Neural progenitor cell (in vitro differentiated cells): Measurements from ENCODE around the gene ZNF224. TPM values are rescaled to one million over a fixed set of nuclear protein-coding genes. Genes with fewer than 3 reads are reported as not detected.

ENCODE experiments used
- DNase-seq: peaks from one replicate; pipeline ENCODE4 v3.0.0-alpha.2; 2016; ENCODE audit warnings: low spot score
- H2AFZ ChIP-seq: fragments of 200-600 bp; sonication (generic); replicated peaks from 2 replicates; pipeline ENCODE4 v1.6.1; 2016; ENCODE audit warnings: antibody characterized with exemption
- H3F3A ChIP-seq: fragments of 200-600 bp; sonication (generic); 2 replicates; pipeline ENCODE4 v1.6.1; 2016; ENCODE audit warnings: antibody characterized with exemption, low read depth
- H3K27ac ChIP-seq: fragments of 200-600 bp; sonication (generic); 2 replicates; pipeline ENCODE4 v1.5.1; 2016; ENCODE audit warnings: mild to moderate bottlenecking
- H3K27me3 ChIP-seq: fragments of 200-600 bp; sonication (generic); 2 replicates; pipeline ENCODE4 v1.6.1; 2016; ENCODE audit warnings: mild to moderate bottlenecking, moderate library complexity
- H3K36me3 ChIP-seq: fragments of 200-600 bp; sonication (generic); 2 replicates; pipeline ENCODE4 v1.5.1; 2016
- H3K4me1 ChIP-seq: fragments of 200-600 bp; sonication (generic); 2 replicates; pipeline ENCODE4 v1.6.1; 2016; ENCODE audit warnings: mixed run types
- H3K4me2 ChIP-seq: fragments of 200-600 bp; sonication (generic); 2 replicates; pipeline ENCODE4 v1.6.1; 2016
- H3K4me3 ChIP-seq: fragments of 200-600 bp; sonication (generic); 2 replicates; pipeline ENCODE4 v1.5.1; 2016
- H3K79me2 ChIP-seq: fragments of 200-600 bp; sonication (generic); 2 replicates; pipeline ENCODE4 v1.6.1; 2016; ENCODE audit warnings: low read depth
- H3K9ac ChIP-seq: fragments of 200-600 bp; sonication (generic); 2 replicates; pipeline ENCODE4 v1.6.1; 2016
- H3K9me3 ChIP-seq: fragments of 200-600 bp; sonication (generic); 2 replicates; pipeline ENCODE4 v1.5.1; 2016; ENCODE audit warnings: low read depth
- H4K20me1 ChIP-seq: fragments of 200-600 bp; sonication (generic); 2 replicates; pipeline ENCODE4 v1.6.1; 2016; ENCODE audit warnings: low read depth
- H3K27ac Mint-ChIP-seq: 3 replicates; pipeline ENCODE4 v1.8.0; 2021; ENCODE audit warnings: mixed read lengths
- H3K27me3 Mint-ChIP-seq: 2 replicates; pipeline ENCODE4 v1.8.0; 2022; ENCODE audit warnings: low read depth, mild to moderate bottlenecking, inconsistent platforms, moderate library complexity, mixed read lengths; ENCODE audit not compliant: insufficient read depth
- H3K36me3 Mint-ChIP-seq: 3 replicates; pipeline ENCODE4 v1.8.0; 2021; ENCODE audit warnings: mixed read lengths
- H3K4me1 Mint-ChIP-seq: 3 replicates; pipeline ENCODE4 v1.8.0; 2021; ENCODE audit warnings: mixed read lengths
- H3K4me3 Mint-ChIP-seq: 3 replicates; pipeline ENCODE4 v1.8.0; 2021; ENCODE audit warnings: mild to moderate bottlenecking, moderate library complexity, mixed read lengths
- H3K9me3 Mint-ChIP-seq: 3 replicates; pipeline ENCODE4 v1.8.0; 2020; ENCODE audit warnings: mixed read lengths
- EZH2 ChIP-seq: fragments of 200-600 bp; sonication (generic); IDR thresholded peaks from 2 replicates; pipeline ENCODE4 v1.6.1; 2017; ENCODE audit warnings: antibody characterized with exemption, mild to moderate bottlenecking, moderate library complexity
- EZH2phosphoT487 ChIP-seq: fragments of 200-600 bp; sonication (generic); IDR thresholded peaks from 2 replicates; pipeline ENCODE4 v1.6.1; 2017; ENCODE audit warnings: antibody characterized with exemption
- total RNA-seq: library from RNA; depleted of rRNA; stranded (reverse); fragments of >200 nt; gene quantifications from 2 replicates; pipeline ENCODE4 v1.2.3, GENCODE V29; 2015; ENCODE audit warnings: low replicate concordance
- TF ChIP-seq, protein P1 (sequence below): fragments of 200-600 bp; sonication (generic); IDR thresholded peaks from 2 replicates; pipeline ENCODE4 v1.5.1; 2017; ENCODE audit warnings: antibody characterized with exemption, mild to moderate bottlenecking

Gene ZNF224
- total RNA-seq, 1 donor from 2014 or later, result 28.7 TPM

DNA sequence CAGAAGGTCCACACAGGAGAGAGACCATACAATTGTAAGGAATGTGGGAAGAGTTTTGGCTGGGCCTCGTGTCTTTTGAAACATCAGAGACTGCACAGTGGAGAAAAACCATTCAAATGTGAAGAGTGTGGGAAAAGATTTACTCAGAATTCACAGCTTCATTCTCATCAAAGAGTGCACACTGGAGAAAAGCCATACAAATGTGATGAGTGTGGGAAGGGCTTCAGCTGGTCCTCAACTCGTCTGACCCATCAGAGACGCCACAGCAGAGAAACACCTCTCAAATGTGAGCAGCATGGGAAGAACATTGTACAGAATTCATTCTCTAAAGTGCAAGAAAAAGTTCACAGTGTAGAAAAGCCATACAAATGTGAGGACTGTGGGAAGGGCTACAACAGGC is 13.6 kb downstream of the ZNF224 start:
- Mint-ChIP-seq H3K27me3 (peaks cover 2% of the 10 kb centered on the region), H3K9me3 (peaks cover 55% of the 10 kb centered on the region), H3K27ac (no peak overlapping the region), H3K4me1 (peaks cover 7% of the 10 kb centered on the region), H3K4me3 (no peak overlapping the region), H3K36me3 (peaks cover 63% of the 10 kb centered on the region)
- TF ChIP-seq, protein P1, sequence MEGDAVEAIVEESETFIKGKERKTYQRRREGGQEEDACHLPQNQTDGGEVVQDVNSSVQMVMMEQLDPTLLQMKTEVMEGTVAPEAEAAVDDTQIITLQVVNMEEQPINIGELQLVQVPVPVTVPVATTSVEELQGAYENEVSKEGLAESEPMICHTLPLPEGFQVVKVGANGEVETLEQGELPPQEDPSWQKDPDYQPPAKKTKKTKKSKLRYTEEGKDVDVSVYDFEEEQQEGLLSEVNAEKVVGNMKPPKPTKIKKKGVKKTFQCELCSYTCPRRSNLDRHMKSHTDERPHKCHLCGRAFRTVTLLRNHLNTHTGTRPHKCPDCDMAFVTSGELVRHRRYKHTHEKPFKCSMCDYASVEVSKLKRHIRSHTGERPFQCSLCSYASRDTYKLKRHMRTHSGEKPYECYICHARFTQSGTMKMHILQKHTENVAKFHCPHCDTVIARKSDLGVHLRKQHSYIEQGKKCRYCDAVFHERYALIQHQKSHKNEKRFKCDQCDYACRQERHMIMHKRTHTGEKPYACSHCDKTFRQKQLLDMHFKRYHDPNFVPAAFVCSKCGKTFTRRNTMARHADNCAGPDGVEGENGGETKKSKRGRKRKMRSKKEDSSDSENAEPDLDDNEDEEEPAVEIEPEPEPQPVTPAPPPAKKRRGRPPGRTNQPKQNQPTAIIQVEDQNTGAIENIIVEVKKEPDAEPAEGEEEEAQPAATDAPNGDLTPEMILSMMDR, result no peak
- TF ChIP-seq EZH2phosphoT487, result no peak
- no peak for TF ChIP-seq EZH2
- peaks cover 17% of the 10 kb centered on the region for H3F3A ChIP-seq
- no peaks in the 10 kb centered on the region for H3K27me3 ChIP-seq
- H3K4me3 ChIP-seq, result no peak overlapping the region
- H4K20me1 ChIP-seq, result no peaks in the 10 kb centered on the region
- DNase-seq, result no peak
- H3K9ac ChIP-seq, result no peak overlapping the region
- H3K79me2 ChIP-seq, result peaks cover 10% of the 10 kb centered on the region
- H3K9me3 ChIP-seq, result peaks cover 36% of the 10 kb centered on the region
- H3K36me3 ChIP-seq, result peaks cover 48% of the 10 kb centered on the region
- H3K27ac ChIP-seq, result no peak overlapping the region
- H3K4me1 ChIP-seq, result no peaks in the 10 kb centered on the region
- no peak overlapping the region for H2AFZ ChIP-seq
- no peak overlapping the region for H3K4me2 ChIP-seq

DNA sequence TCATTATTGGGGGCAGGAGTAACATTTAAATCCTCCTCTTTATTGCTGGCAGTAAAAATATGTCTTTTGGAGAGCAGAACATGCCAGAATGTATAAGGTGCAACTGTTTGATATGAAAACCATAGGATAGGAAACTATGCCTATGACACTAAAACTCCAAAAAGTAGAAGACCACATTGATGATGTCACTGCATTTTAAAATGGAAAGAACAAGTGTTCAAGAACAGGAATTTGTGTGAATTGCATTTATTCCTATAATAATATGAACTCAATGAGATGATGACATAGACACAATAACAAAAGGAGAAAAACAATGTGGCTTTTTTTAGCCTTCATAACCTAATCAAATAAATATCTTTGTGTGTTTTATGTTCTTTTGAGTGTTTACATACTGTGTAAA is 15.3 kb downstream of the ZNF224 start:
- no peak overlapping the region for H3K9ac ChIP-seq
- peaks cover 51% of the 10 kb centered on the region for H3K9me3 Mint-ChIP-seq
- no peak for TF ChIP-seq EZH2
- TF ChIP-seq EZH2phosphoT487, result no peak
- TF ChIP-seq, protein P1, result no peak
- H3K27ac ChIP-seq, result no peak overlapping the region
- H3K79me2 ChIP-seq, result peaks cover 20% of the 10 kb centered on the region
- peaks cover 17% of the 10 kb centered on the region for H3F3A ChIP-seq
- H3K27me3 ChIP-seq, result no peaks in the 10 kb centered on the region
- H4K20me1 ChIP-seq, result no peaks in the 10 kb centered on the region
- H3K36me3 Mint-ChIP-seq, result peaks cover 54% of the 10 kb centered on the region
- peaks cover 10% of the 10 kb centered on the region for H3K4me1 Mint-ChIP-seq
- H3K9me3 ChIP-seq, result peaks cover 36% of the 10 kb centered on the region
- H3K4me3 Mint-ChIP-seq, result no peak overlapping the region
- H3K4me2 ChIP-seq, result no peak overlapping the region
- no peak overlapping the region for H2AFZ ChIP-seq
- no peak for DNase-seq
- no peak overlapping the region for H3K4me3 ChIP-seq
- peaks cover 2% of the 10 kb centered on the region for H3K27me3 Mint-ChIP-seq
- peaks cover 4% of the 10 kb centered on the region for H3K4me1 ChIP-seq
- H3K27ac Mint-ChIP-seq, result no peak overlapping the region
- peaks cover 36% of the 10 kb centered on the region for H3K36me3 ChIP-seq

DNA sequence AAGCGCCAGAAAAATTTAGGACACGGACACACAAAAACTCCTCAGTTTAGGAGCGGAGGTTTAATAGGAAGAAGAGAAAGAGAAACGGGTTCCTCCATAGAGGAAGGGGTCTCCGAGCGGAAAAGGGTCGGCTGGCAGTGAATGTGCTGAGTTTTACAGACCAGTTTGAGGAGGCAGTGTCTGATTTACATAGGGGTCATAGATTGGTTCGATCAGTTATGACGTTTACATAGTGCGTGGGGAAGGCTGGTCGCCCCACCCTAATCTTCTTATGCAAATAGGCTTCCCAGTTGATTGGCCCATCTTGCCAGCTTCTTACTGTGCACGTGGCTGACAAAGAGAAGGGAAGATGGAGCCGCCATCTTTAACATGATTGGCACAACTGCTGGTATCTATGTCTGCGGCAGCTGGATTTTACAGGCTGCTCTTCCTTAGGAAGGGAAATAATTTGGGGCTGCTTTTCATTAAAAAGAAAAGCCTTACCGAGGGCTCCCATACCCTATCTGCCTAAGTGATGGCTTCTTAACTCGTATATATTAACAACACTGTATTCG is 17.8 kb downstream of the ZNF224 start:
- Histone ChIP-seq H3K9ac (peak overlapping the region; percentile 28), H3F3A (peaks cover 17% of the 10 kb centered on the region), H3K36me3 (peaks cover 20% of the 10 kb centered on the region), H3K4me1 (peaks cover 4% of the 10 kb centered on the region), H4K20me1 (no peaks in the 10 kb centered on the region), H2AFZ (no peak overlapping the region), H3K79me2 (peaks cover 29% of the 10 kb centered on the region), H3K9me3 (peaks cover 31% of the 10 kb centered on the region), H3K27me3 (no peaks in the 10 kb centered on the region), H3K4me3 (peak overlapping the region; percentile 94), H3K27ac (peak overlapping the region; percentile 38), H3K4me2 (peak overlapping the region; percentile 80)
- TF ChIP-seq, protein P1, result no peak
- no peak for TF ChIP-seq EZH2
- no peak for TF ChIP-seq EZH2phosphoT487
- H3K4me3 Mint-ChIP-seq, result peak overlapping the region; percentile 100
- H3K36me3 Mint-ChIP-seq, result peaks cover 38% of the 10 kb centered on the region
- H3K4me1 Mint-ChIP-seq, result peaks cover 13% of the 10 kb centered on the region
- peaks cover 2% of the 10 kb centered on the region for H3K27me3 Mint-ChIP-seq
- peak; percentile 84 for DNase-seq
- H3K9me3 Mint-ChIP-seq, result peaks cover 33% of the 10 kb centered on the region
- H3K27ac Mint-ChIP-seq, result no peak overlapping the region
